LNCAP (cell line): ENCODE data around the gene USP2.

Source experiments
- TF ChIP-seq, protein P1 (sequence below): fragments of 450-650 bp; IDR thresholded peaks from 2 replicates; pipeline ENCODE4 v1.5.1; 2017; ENCODE audit warnings: mild to moderate bottlenecking

USP2 gene

DNA sequence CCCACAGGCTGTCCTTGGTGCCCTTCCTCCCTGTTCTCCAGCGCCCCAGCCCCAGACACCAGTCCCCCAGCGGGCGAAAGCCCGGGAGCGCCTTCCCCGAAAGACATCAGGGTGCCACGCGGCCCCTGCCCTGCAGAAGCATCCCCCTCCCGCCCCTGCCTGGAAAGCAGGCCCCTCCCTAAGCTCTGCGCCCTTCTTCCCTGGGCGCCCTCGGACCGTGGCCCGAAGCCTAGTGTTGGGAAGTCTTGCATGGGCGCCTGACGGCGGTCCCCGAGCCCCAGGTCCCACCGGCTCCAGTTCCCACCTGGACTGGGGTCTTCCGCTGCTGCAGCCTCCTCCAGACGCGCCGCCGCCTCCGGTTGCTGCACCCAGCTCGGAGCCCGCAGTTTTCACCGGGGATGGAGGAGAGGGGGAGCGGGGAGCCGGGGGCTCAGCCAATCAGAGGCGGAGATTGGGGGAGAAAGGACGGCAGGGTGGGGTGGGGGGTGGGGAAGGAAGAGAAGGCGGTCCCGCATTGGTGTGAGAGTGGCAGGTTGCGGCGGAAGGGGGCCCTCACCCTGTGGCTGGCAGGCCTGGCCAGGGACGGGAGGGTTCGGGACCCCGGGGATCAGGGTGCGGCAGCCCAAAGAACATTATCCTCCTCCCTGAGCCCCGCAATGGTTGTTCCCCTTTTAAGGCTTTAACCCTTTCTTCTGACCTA, 41.5 kb upstream of the USP2 start, which contains the start of gene THY1:
THY1 (minus strand) TSS at position 364 of the 700 bp plus-strand sequence. CDS start 2,267 bp downstream, outside the sequence.
- TF ChIP-seq, protein P1, sequence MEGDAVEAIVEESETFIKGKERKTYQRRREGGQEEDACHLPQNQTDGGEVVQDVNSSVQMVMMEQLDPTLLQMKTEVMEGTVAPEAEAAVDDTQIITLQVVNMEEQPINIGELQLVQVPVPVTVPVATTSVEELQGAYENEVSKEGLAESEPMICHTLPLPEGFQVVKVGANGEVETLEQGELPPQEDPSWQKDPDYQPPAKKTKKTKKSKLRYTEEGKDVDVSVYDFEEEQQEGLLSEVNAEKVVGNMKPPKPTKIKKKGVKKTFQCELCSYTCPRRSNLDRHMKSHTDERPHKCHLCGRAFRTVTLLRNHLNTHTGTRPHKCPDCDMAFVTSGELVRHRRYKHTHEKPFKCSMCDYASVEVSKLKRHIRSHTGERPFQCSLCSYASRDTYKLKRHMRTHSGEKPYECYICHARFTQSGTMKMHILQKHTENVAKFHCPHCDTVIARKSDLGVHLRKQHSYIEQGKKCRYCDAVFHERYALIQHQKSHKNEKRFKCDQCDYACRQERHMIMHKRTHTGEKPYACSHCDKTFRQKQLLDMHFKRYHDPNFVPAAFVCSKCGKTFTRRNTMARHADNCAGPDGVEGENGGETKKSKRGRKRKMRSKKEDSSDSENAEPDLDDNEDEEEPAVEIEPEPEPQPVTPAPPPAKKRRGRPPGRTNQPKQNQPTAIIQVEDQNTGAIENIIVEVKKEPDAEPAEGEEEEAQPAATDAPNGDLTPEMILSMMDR, result no peak

DNA sequence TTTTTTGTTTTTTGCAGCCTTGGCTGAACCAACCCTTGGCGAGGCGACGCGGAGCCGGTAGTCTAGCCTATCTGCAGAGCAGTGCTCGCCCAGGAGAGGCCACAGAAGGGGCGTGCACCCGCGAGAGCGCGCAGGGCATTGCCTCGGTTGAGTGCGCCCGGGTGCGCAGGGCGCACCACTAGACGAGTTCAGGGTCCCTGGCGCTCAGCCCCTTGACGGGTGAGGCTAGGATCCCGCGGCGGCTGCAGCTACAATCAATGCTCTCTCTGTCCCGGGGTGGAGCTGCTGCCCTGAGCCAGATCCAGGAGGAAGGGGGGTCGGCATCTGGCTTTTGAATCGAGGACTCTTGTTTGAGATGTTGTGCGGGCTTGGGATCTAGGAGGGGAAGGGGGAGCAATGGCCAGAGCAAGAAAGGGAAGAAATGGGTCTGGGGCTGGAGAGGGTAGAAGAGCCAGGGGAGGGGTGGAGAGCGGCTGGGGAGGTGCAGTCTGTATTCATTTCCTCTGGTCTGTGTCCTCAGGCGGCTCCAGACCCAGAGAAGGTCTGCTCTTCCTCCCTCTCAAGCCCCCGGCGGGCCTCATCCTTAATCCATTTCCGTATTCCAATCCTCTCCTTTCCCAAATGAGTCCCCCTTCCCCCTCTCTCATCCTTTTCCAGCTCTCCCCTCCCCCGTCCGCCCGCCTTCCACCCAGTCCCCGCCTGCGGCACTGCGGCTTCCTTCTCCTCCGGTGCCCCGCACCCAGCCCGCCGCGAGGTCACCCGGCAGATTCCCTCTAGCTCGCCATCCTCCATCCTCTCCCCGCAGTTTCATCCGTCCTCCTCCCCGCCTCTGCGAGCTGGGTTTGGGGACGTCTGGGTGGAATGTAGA, 40.7 kb upstream of the USP2 start:
- TF ChIP-seq, protein P1, result no peak

DNA sequence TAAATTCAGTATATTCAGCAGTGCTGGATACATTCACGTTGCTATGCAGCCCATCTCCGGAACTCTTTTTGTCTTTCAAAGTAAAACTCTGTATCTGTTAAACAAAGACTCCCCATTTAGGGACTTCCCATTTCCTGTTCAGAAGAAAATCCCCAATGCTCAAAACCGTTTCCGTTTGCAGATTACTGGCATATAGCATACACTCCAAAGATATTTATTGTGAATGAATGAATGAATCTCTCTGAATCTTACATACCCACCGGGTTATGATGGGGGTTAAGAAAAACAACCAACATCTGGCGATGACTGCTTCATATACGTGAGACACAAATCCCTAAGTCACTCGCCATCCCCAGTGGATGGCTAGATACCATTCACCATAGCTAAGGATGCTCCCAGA, 39.9 kb upstream of the USP2 start:
- TF ChIP-seq, protein P1, result no peak

DNA sequence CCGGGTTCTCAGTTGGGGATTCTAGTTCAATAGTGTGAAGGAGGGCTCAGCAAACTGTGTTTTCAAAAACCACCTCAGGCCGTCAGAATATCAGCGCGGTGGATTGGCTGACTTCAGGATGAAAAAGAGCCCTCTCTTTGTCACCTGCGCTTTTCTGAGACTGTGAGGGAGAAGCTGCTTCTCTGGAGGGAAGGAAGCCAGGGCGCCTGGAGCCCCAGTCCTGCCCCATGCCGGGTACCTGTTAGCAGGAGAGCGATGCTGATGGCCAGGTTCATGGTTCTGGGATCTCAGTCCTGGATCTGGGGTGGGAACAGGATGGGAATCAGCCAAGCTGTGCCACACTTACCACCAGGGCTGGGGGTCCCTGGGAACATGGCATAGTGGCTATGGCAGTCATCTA, 39.1 kb upstream of the USP2 start:
- TF ChIP-seq, protein P1, result no peak

DNA sequence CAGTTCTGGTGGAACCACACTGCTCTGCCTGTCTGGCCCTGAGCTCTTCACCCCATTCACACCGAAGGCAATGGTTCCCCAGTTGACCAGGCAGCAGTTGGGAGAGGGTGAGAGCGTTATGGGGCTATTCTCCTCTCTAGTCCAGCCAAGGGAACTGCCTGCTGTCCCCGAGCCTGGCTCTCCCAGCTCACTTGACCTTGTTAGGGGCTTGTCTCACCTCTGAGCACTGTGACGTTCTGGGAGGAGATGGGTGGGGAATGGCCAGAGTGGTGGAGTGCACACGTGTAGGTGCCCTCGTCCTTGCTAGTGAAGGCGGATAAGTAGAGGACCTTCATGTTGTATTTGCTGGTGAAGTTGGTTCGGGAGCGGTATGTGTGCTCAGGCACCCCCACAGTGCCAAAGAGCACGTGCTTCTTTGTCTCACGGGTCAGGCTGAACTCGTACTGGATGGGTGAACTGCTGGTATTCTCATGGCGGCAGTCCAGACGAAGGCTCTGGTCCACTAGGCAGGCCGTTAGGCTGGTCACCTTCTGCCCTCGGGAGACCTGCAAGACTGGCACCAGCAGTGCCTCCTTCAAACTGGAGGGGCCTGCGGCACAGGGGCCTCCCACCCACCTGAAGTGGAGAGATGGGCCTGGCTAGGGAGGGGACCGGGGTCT, 38.5 kb upstream of the USP2 start:
- TF ChIP-seq, protein P1, result no peak

DNA sequence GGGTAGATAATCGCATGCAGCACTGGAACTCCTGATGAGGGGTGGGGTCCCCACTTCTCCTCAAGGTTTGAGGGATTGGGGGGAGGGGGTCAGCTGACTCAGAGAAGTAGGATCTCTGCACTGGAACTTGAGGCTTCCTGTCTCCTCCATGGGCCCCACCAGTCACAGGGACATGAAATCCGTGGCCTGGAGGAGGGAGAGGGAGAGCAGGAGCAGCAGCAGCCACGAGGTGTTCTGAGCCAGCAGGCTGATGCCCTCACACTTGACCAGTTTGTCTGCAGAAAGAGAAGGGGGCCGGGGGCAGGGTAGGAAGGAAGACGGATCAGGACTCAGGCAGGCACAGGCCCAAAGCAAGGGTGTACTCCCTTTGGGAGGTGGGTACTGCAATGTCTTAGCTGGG, 37.8 kb upstream of the USP2 start:
- TF ChIP-seq, protein P1, result no peak

DNA sequence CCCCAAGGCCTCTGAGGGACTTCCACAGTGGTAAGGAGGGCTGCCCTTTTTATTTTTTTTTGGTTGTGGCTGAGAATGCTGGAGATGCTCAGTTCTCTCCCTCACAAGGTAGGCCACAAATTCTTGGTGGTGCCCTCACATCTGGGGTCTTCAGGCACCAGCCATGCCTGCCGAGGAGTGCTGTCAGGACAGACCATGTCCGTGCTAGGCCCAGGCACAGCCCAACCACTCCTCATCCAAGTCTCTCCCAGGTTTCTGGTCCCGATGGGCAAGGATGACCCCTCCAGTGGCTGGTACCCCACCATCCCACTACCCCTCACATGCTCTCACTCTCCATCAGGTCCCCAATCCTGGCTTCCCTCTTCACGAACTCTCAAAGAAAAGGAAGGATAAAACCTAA, 37.3 kb upstream of the USP2 start:
- TF ChIP-seq, protein P1, result no peak
